Ovary (tissue), 9 donors: ENCODE measurements around the gene SHC3. TPM values are rescaled to one million over a fixed set of nuclear protein-coding genes. Genes with fewer than 3 reads are reported as not detected.

ENCODE experiments used
- DNase-seq, 5 donors: peaks; one replicate each; pipeline ENCODE4 v3.0.0-alpha.2; 2019 to 2020
- H3K27ac ChIP-seq, 2 donors: fragments of 200-600 bp; one replicate each; pipeline versions ENCODE4 v1.5.1 to v1.8.0; 2019 to 2022
- H3K27me3 ChIP-seq: fragments of 200-600 bp; one replicate; pipeline ENCODE4 v1.8.0; 2022
- H3K36me3 ChIP-seq: fragments of 200-600 bp; sonication (generic); one replicate; pipeline ENCODE4 v1.5.1; 2019
- H3K4me1 ChIP-seq: one replicate; pipeline ENCODE4 v1.8.1; 2013; ENCODE audit warnings: mild to moderate bottlenecking, moderate library complexity; ENCODE audit not compliant: insufficient read depth
- H3K4me3 ChIP-seq: fragments of 200-600 bp; sonication (generic); one replicate; pipeline ENCODE4 v1.5.1; 2017
- H3K9me3 ChIP-seq, 2 donors: fragments of 200-600 bp in 1 of 2; sonication (generic) in 1 of 2; one replicate each; pipeline versions ENCODE4 v1.5.1 to v1.8.1; 2013 to 2019; ENCODE audit warnings: mild to moderate bottlenecking in 1 of 2, moderate library complexity in 1 of 2
- EP300 ChIP-seq: sonication (generic); formaldehyde crosslinking; IDR thresholded peaks from one replicate; pipeline ENCODE4 v1.6.1; 2017; ENCODE audit warnings: antibody characterized with exemption
- POLR2A ChIP-seq: fragments of 450-650 bp; IDR thresholded peaks from one replicate; pipeline ENCODE4 v1.6.1; 2017; ENCODE audit warnings: antibody characterized with exemption, mild to moderate bottlenecking, moderate library complexity
- WGBS, 3 donors: extraction: QIAGEN DNeasy Blood & Tissue Kit in 1 of 3; methylation state at CpG; one replicate each; pipeline versions ENCODE4 v1.1.5 to v1.1.7; 2013 to 2017; 5-methylcytosine and 5-hydroxymethylcytosine counted together
- intact Hi-C, 4 donors: fragments of 100-400 bp; cut with DNase I; formaldehyde crosslinking; loops; one replicate each; pipeline versions ENCODE4 v1.11.0 to v1.15.1; 2022 to 2023
- polyA plus RNA-seq, 2 donors: library from polyadenylated mRNA; stranded (reverse); fragments of 200-250 nt in 1 of 2; fragments of 350-450 nt in 1 of 2; fragmentation: Illumina TruSeq in 1 of 2; extraction: RNeasy Lipid Tissue Mini Kit (QIAGEN cat#74804) in 1 of 2; gene quantifications; one replicate each; pipeline ENCODE4 v1.2.3, GENCODE V29; 2013 to 2014
- total RNA-seq, 7 donors: library from RNA; depleted of rRNA in 2 of 7; stranded (reverse); fragments of >200 nt in 2 of 7; fragmentation: NEBNext Ultra II Directional in 3 of 7; extraction: Animal tissue kit (Norgen Biotek cat#: 25700) in 3 of 7; gene quantifications; one replicate each; pipeline versions ENCODE4 v1.1.0 to v1.2.4, GENCODE V29; 2016 to 2023
- TF ChIP-seq, protein P1 (sequence below), 3 donors: fragments of 450-650 bp in 2 of 3; fragments of 200-600 bp in 1 of 3; IDR thresholded peaks; one replicate each; pipeline versions ENCODE4 v1.5.1 to v1.8.0; 2016 to 2022; ENCODE audit warnings: antibody characterized with exemption in 3 of 3, mild to moderate bottlenecking in 1 of 3
- donor health status: DM: no; HTN: no; CAD: no; lungs with moderate emphysema.
- donor health status: DM: no; HTN: no; CAD: no.
- donor health status: Bipolar disorder and iron deficiency.
- donor health status: DM: yes; HTN: yes; CAD: no.
- donor health status: DM: no; HTN: no; CAD: no.
- donor health status: DM: yes; HTN: yes; CAD: no.

Gene SHC3
- total and polyA plus RNA-seq, 9 donors = 0.05 to 1.0 (median 0.46) TPM

DNA sequence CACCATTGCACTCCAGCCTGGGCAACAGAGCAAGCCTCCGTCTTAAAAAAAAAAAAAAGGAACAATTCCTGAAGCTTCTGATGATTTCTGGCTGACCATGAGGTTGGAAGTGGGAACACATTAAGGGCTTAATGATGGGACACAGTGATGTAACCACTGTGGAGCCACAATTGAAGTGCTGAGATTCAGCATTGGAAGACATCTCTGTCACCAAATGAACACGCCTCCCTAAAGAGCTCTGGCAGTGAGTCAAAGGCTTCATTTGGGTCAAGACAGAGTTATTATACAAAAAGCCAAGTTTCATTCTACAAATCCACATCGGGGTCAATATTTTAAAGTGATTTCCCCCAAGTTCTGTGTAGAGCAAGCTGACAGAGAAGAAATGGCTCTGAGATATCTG, 191.8 kb downstream of the SHC3 start:
- DNase-seq = no peak
- TF ChIP-seq EP300 = no peak
- TF ChIP-seq, protein P1, sequence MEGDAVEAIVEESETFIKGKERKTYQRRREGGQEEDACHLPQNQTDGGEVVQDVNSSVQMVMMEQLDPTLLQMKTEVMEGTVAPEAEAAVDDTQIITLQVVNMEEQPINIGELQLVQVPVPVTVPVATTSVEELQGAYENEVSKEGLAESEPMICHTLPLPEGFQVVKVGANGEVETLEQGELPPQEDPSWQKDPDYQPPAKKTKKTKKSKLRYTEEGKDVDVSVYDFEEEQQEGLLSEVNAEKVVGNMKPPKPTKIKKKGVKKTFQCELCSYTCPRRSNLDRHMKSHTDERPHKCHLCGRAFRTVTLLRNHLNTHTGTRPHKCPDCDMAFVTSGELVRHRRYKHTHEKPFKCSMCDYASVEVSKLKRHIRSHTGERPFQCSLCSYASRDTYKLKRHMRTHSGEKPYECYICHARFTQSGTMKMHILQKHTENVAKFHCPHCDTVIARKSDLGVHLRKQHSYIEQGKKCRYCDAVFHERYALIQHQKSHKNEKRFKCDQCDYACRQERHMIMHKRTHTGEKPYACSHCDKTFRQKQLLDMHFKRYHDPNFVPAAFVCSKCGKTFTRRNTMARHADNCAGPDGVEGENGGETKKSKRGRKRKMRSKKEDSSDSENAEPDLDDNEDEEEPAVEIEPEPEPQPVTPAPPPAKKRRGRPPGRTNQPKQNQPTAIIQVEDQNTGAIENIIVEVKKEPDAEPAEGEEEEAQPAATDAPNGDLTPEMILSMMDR (IDR thresholded peaks at IDR 0.05) = no peak
- TF ChIP-seq POLR2A = no peak
- WGBS, 3 donors = 80 to 93% (median 86%) methylated on average over 3 of the region's 3 CpGs
- Histone ChIP-seq H3K27ac (no peak overlapping the region), H3K27me3 (no peaks in the 10 kb centered on the region), H3K36me3 (no peaks in the 10 kb centered on the region), H3K4me3 (no peak overlapping the region), H3K4me1 (peaks cover 1% of the 10 kb centered on the region), H3K9me3 (no peaks in the 10 kb centered on the region)
- intact Hi-C loops = no loop called here

DNA sequence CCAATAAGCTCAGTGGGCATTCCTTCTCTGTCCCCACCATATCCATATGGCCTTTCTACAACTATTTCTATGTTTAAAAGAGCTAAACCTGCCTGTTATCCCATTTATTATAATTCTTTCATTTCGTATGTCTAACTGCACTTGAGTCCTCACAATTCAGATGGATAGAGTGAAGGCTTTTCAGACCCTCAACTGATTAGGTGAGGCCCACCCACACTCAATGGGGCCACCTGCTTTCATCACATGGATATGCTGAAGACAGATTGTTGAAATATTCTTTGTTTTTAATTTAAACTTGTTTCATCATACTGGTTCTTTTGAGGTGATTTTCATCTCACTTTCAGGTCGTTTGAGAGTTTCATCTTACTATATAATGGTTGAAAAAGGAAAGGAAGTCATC, 193.0 kb downstream of the SHC3 start:
- TF ChIP-seq POLR2A (no peak), EP300 (no peak)
- TF ChIP-seq, protein P1 (IDR thresholded peaks at IDR 0.05) = no peak
- Histone ChIP-seq H3K4me1 (no peaks in the 10 kb centered on the region), H3K36me3 (no peaks in the 10 kb centered on the region), H3K4me3 (no peak overlapping the region), H3K9me3 (no peaks in the 10 kb centered on the region), H3K27me3 (no peaks in the 10 kb centered on the region), H3K27ac (no peak overlapping the region)
- intact Hi-C loops = no loop called here
- 77 to 86% (median 81%) methylated on average over 2 of the region's 2 CpGs for WGBS, 3 donors
- no peak for DNase-seq

DNA sequence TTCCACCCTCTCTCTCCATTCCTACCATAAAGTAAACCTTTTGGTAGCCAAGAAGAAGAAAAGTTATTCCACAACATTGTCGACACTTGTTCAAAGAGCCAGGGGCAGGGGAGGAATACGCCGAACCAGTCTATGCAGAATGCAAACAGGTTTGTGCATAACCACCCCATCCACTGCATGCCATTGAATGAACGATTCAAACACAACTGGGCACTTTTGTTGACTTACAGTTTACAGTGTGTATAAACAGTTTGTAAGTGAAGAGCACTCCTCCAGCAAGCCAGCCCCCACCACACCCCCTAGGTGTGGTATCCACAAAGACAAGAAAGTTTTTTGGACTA, 194.1 kb downstream of the SHC3 start:
- Histone ChIP-seq H3K27ac (no peak overlapping the region), H3K9me3 (no peaks in the 10 kb centered on the region), H3K27me3 (no peaks in the 10 kb centered on the region), H3K36me3 (no peaks in the 10 kb centered on the region), H3K4me1 (no peaks in the 10 kb centered on the region), H3K4me3 (no peak overlapping the region)
- TF ChIP-seq POLR2A = no peak
- TF ChIP-seq EP300 = no peak
- TF ChIP-seq, protein P1 (IDR thresholded peaks at IDR 0.05) = no peak
- intact Hi-C loops = no loop called here
- no peak for DNase-seq
- WGBS, 3 donors = 73 to 84% (median 82%) methylated on average over 4 of the region's 4 CpGs

DNA sequence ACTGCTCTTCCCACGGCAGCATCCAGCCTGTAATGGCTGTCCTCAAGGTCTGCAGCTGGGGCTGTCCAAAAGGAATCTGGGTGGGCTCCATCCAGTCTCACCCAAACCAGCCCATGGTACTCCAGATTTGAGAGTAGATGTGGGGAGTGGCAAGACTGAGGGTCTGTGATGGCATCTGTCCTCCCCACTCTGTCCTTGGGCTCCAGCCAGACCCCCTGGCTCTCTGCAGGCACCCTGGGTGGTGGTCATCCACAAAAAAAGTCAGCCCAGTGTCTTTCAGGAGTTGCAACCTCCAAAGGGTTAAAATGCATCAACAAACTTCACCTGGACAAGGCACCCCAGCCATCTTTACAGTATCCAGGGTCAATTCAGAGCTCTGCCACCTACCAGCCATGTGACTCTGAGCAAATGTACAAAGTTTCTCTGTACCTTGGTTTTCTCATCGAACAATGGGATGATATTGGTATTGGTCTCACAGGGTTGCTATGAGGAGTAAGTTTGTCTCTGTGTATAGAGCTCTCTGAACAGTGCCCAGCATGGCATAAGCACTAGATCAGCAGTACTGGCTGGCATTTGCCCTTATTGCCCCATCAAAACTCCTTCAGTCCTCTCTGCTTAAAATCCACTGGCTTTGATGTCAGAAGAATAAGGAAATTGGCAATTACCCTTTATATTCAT, 194.6 kb downstream of the SHC3 start:
- intact Hi-C loops = no loop called here
- no peaks in the 10 kb centered on the region for H3K4me1 ChIP-seq
- no peaks in the 10 kb centered on the region for H3K27me3 ChIP-seq
- 56 to 64% (median 57%) methylated on average over 2 of the region's 2 CpGs for WGBS, 3 donors
- no peaks in the 10 kb centered on the region for H3K9me3 ChIP-seq
- DNase-seq = no peak
- H3K4me3 ChIP-seq = no peak overlapping the region
- no peaks in the 10 kb centered on the region for H3K36me3 ChIP-seq
- TF ChIP-seq, protein P1 (IDR thresholded peaks at IDR 0.05) = no peak
- TF ChIP-seq POLR2A (no peak), EP300 (no peak)
- no peak overlapping the region for H3K27ac ChIP-seq
